H1 (cell line): ENCODE measurements around the gene SHANK1. TPM values are rescaled to one million over a fixed set of nuclear protein-coding genes. Genes with fewer than 3 reads are reported as not detected.

Experiments used
- CTCF ChIA-PET: fragments of 300-600 bp; sonication (Branson Sonifier 250); formaldehyde crosslinking; loops from one replicate; lab custom pipeline; 2021; ENCODE audit not compliant: partially characterized antibody; lab: Charles Lee
- POLR2A ChIA-PET: fragments of 300-600 bp; sonication (Branson Sonifier 250); formaldehyde crosslinking; loops from one replicate; lab custom pipeline; 2021; ENCODE audit warnings: inconsistent platforms; ENCODE audit not compliant: partially characterized antibody; lab: Charles Lee
- DNase-seq, 2 experiments: peaks; one replicate each; pipeline versions ENCODE4 v3.0.0 to v3.0.0-alpha.2; 2010 to 2022; ENCODE audit warnings: low spot score in 2 of 2, low read depth in 1 of 2, mixed read lengths in 1 of 2
- FAIRE-seq: peaks from 2 replicates; lab custom pipeline; 2011; peaks lifted over from hg19 to GRCh38; lab: Jason Lieb, UNC
- H2AFZ ChIP-seq: 2 replicates; pipeline ENCODE4 v1.8.1; 2012; ENCODE audit warnings: low read length, inconsistent platforms
- H2AK5ac ChIP-seq: 2 replicates; pipeline ENCODE4 v1.6.1; 2013; ENCODE audit warnings: low read depth, low read length
- H2BK120ac ChIP-seq: replicated peaks from 2 replicates; pipeline ENCODE3; 2013; ENCODE audit warnings: low read depth, low read length, inconsistent platforms
- H2BK12ac ChIP-seq: 2 replicates; pipeline ENCODE4 v1.6.1; 2013; ENCODE audit warnings: low read depth, low read length
- H2BK15ac ChIP-seq: 2 replicates; pipeline ENCODE4 v1.6.1; 2013; ENCODE audit warnings: low read length
- H2BK20ac ChIP-seq: 2 replicates; pipeline ENCODE4 v1.6.1; 2013; ENCODE audit warnings: low read length
- H2BK5ac ChIP-seq: 2 replicates; pipeline ENCODE4 v1.6.1; 2013; ENCODE audit warnings: low read depth, low read length
- H3K14ac ChIP-seq: 2 replicates; pipeline ENCODE4 v1.6.1; 2013; ENCODE audit warnings: inconsistent platforms; ENCODE audit not compliant: insufficient read length
- H3K18ac ChIP-seq: 2 replicates; pipeline ENCODE4 v1.6.1; 2013; ENCODE audit warnings: low read length; ENCODE audit errors: extremely low read depth
- H3K23ac ChIP-seq: 2 replicates; pipeline ENCODE4 v1.6.1; 2013; ENCODE audit warnings: inconsistent platforms; ENCODE audit not compliant: insufficient read length
- H3K23me2 ChIP-seq: 2 replicates; pipeline ENCODE4 v1.6.1; 2013; ENCODE audit warnings: low read depth, low read length
- H3K27ac ChIP-seq: 2 replicates; pipeline ENCODE4 v1.6.1; 2011; ENCODE audit warnings: low read depth, low read length, inconsistent platforms
- H3K27me3 ChIP-seq, 4 experiments: replicated peaks in 1 of 4; 1 replicate in 1 of 4; 2 replicates in 3 of 4; pipeline versions ENCODE4 v1.6.1 to v1.8.1; 2011 to 2013; ENCODE audit warnings: low read length in 3 of 4, mild to moderate bottlenecking in 3 of 4, inconsistent platforms in 2 of 4, mixed read lengths in 2 of 4, moderate library complexity in 1 of 4; ENCODE audit not compliant: control insufficient read depth in 3 of 4, insufficient read depth in 3 of 4; ENCODE audit errors: extremely low read depth in 1 of 4
- H3K36me3 ChIP-seq, 4 experiments: 2 replicates each; pipeline versions ENCODE4 v1.6.1 to v1.8.1; 2011 to 2013; ENCODE audit warnings: mild to moderate bottlenecking in 4 of 4, low read length in 3 of 4, moderate library complexity in 2 of 4, control low read depth in 1 of 4, inconsistent platforms in 1 of 4; ENCODE audit not compliant: insufficient read depth in 4 of 4, control insufficient read depth in 2 of 4
- H3K4ac ChIP-seq: replicated peaks from 2 replicates; pipeline ENCODE3; 2013; ENCODE audit warnings: low read length, low read depth, mixed read lengths, inconsistent platforms; ENCODE audit not compliant: insufficient read length
- H3K4me1 ChIP-seq, 4 experiments: replicated peaks in 1 of 4; 1 replicate in 1 of 4; 2 replicates in 3 of 4; pipeline versions ENCODE4 v1.6.1 to v1.8.1; 2011 to 2013; ENCODE audit warnings: low read length in 3 of 4, inconsistent platforms in 2 of 4, mixed read lengths in 1 of 4; ENCODE audit not compliant: insufficient read depth in 4 of 4, control insufficient read depth in 3 of 4
- H3K4me2 ChIP-seq, 2 experiments: 2 replicates each; pipeline versions ENCODE4 v1.6.1 to v1.8.1; 2011 to 2013; ENCODE audit warnings: low read depth in 2 of 2, low read length in 2 of 2, control low read depth in 1 of 2, inconsistent platforms in 1 of 2, mild to moderate bottlenecking in 1 of 2; ENCODE audit not compliant: insufficient read depth in 1 of 2
- H3K4me3 ChIP-seq, 4 experiments: fragments of 200-600, 300-600 bp in 1 of 4; sonication (generic), shearing (Covaris generic), sonication (Bioruptor Twin) in 1 of 4; 2 replicates each; pipeline versions ENCODE4 v1.5.1 to v1.8.1; 2011 to 2016; ENCODE audit warnings: low read length in 4 of 4, low read depth in 3 of 4, control low read depth in 2 of 4, inconsistent platforms in 2 of 4, mild to moderate bottlenecking in 2 of 4, mixed read lengths in 1 of 4, moderate library complexity in 1 of 4; ENCODE audit not compliant: insufficient read depth in 2 of 4; ENCODE audit errors: extremely low read depth in 1 of 4
- H3K56ac ChIP-seq: replicated peaks from 2 replicates; pipeline ENCODE3; 2013; ENCODE audit warnings: low read depth, mild to moderate bottlenecking, mixed read lengths, low read length, inconsistent platforms; ENCODE audit not compliant: insufficient read length
- H3K79me1 ChIP-seq: 2 replicates; pipeline ENCODE4 v1.6.1; 2013; ENCODE audit warnings: low read depth, low read length, control low read depth
- H3K79me2 ChIP-seq, 2 experiments: 2 replicates each; pipeline versions ENCODE4 v1.6.1 to v1.8.1; 2012 to 2013; ENCODE audit warnings: low read length in 2 of 2, mild to moderate bottlenecking in 2 of 2, inconsistent platforms in 1 of 2; ENCODE audit not compliant: insufficient read depth in 2 of 2, control insufficient read depth in 1 of 2
- H3K9ac ChIP-seq, 4 experiments: replicated peaks in 1 of 4; 1 replicate in 1 of 4; 2 replicates in 3 of 4; pipeline versions ENCODE4 v1.6.1 to v1.8.1; 2011 to 2013; ENCODE audit warnings: low read depth in 3 of 4, low read length in 3 of 4, control low read depth in 2 of 4, mild to moderate bottlenecking in 2 of 4, moderate library complexity in 2 of 4, inconsistent platforms in 1 of 4; ENCODE audit errors: extremely low read depth in 1 of 4
- H3K9me3 ChIP-seq, 2 experiments: 2 replicates each; pipeline versions ENCODE4 v1.6.1 to v1.8.1; 2012 to 2013; ENCODE audit warnings: mild to moderate bottlenecking in 2 of 2, moderate library complexity in 2 of 2, control low read depth in 1 of 2, inconsistent platforms in 1 of 2, low read depth in 1 of 2, low read length in 1 of 2, mixed read lengths in 1 of 2; ENCODE audit not compliant: insufficient read depth in 2 of 2
- H4K20me1 ChIP-seq, 2 experiments: replicated peaks in 1 of 2; 2 replicates each; pipeline versions ENCODE3 to v1.8.1; 2011 to 2013; ENCODE audit warnings: inconsistent platforms in 2 of 2, low read length in 2 of 2, mild to moderate bottlenecking in 1 of 2; ENCODE audit not compliant: insufficient read depth in 2 of 2, control insufficient read depth in 1 of 2
- H4K5ac ChIP-seq: 2 replicates; pipeline ENCODE4 v1.6.1; 2013; ENCODE audit warnings: low read length, low read depth, mixed read lengths, inconsistent platforms; ENCODE audit not compliant: insufficient read length
- H4K8ac ChIP-seq: 2 replicates; pipeline ENCODE4 v1.8.0; 2013; ENCODE audit warnings: mild to moderate bottlenecking, moderate library complexity, low read length, inconsistent platforms; ENCODE audit not compliant: insufficient read depth; ENCODE audit errors: extremely low read depth
- H4K91ac ChIP-seq: replicated peaks from 2 replicates; pipeline ENCODE3; 2013; ENCODE audit warnings: low read length, mixed read lengths, inconsistent platforms; ENCODE audit not compliant: insufficient read length
- HDAC6 ChIP-seq: IDR thresholded peaks from one replicate; pipeline ENCODE4 v1.7.1; 2012; ENCODE audit warnings: low read depth, mild to moderate bottlenecking, inconsistent platforms, low read length, moderate library complexity
- NANOG ChIP-seq: IDR thresholded peaks from 2 replicates; pipeline ENCODE4 v1.6.1; 2011; ENCODE audit warnings: low read length, low read depth, mild to moderate bottlenecking, inconsistent platforms; ENCODE audit not compliant: insufficient read depth, poor library complexity, severe bottlenecking
- RXRA ChIP-seq: IDR thresholded peaks from 2 replicates; pipeline ENCODE4 v1.6.1; 2011; ENCODE audit warnings: low read depth, mild to moderate bottlenecking, low read length, moderate library complexity; ENCODE audit not compliant: insufficient read depth
- SIX5 ChIP-seq: IDR thresholded peaks from 2 replicates; pipeline ENCODE4 v1.6.1; 2011; ENCODE audit warnings: mild to moderate bottlenecking, low read depth, low read length
- SP4 ChIP-seq: IDR thresholded peaks from 2 replicates; pipeline ENCODE4 v1.6.1; 2012; ENCODE audit warnings: low read length, inconsistent platforms
- YY1 ChIP-seq: IDR thresholded peaks from 2 replicates; pipeline ENCODE4 v1.6.1; 2011; ENCODE audit warnings: low read depth, mild to moderate bottlenecking, low read length
- WGBS, 2 experiments: shearing (Covaris generic) in 1 of 2; methylation state at CpG; one replicate each; pipeline versions ENCODE4 v1.1.6 to v1.1.7; 2013 to 2015; ENCODE audit warnings: low lambda C conversion rate in 2 of 2, mixed read lengths in 2 of 2, inconsistent platforms in 1 of 2, low coverage in 1 of 2, missing lambda C conversion rate in 1 of 2; ENCODE audit not compliant: insufficient replicate concordance in 2 of 2, insufficient coverage in 1 of 2, insufficient read length in 1 of 2; ENCODE audit errors: extremely low coverage in 1 of 2, missing lambda C conversion rate in 1 of 2; 5-methylcytosine and 5-hydroxymethylcytosine counted together
- polyA plus RNA-seq, 7 experiments: library from polyadenylated mRNA; depleted of rRNA in 3 of 7; stranded (reverse) in 5 of 7; unstranded in 2 of 7; fragments of >200 nt in 5 of 7; fragments of 200-250 nt in 2 of 7; gene quantifications; 1 replicate in 5 of 7; 2 replicates in 1 of 7; 4 replicates in 1 of 7; pipeline versions ENCODE4 v1.2.1 to v1.2.3, GENCODE V29; 2011 to 2013; ENCODE audit warnings: missing spikeins in 2 of 7, mixed read lengths in 2 of 7
- total RNA-seq: library from RNA; stranded (reverse); fragmentation: NEBNext Ultra II Directional; extraction: Animal tissue kit (Norgen Biotek cat#: 25700); gene quantifications from 2 replicates; pipeline ENCODE4 v1.2.1, GENCODE V29; 2021

Gene SHANK1
- total and polyA plus RNA-seq, 2 of the 8 experiments (the other 6 are each of a cell fraction or from before 2014, with no cell fraction given): 1.1 to 3.7 TPM

DNA sequence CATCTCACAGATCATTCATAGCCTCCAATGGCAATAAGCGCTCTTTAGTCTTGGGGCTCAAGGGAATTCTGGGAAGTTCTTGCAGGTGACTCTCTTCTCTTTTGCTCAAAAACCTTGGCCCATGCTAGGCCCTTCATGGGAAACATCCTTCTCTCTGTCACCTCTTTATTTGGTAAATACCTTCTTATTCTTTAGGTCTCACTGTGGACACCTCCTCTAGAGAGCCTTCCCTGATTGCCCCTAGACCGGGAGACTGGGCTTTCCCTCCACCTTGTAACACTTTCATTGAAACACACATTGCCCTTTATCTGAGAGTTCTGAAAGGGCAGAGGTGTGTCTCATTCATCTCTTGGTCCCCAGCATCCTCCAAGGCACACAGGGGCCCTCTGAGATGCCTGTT, 68.4 kb downstream of the SHANK1 start:
- Histone ChIP-seq H3K18ac (no peak overlapping the region), H3K23ac (no peak overlapping the region), H3K4ac (no peak overlapping the region), H3K36me3 (no peaks in the 10 kb centered on the region), H4K20me1 (no peaks in the 10 kb centered on the region), H2BK5ac (no peak overlapping the region), H2BK15ac (no peak overlapping the region), H2BK20ac (no peak overlapping the region), H3K27me3 (peaks cover 0 to 2% (median 1%) of the 10 kb centered on the region in 4 experiments; a peak in 4 of 7 replicates), H4K8ac (no peak overlapping the region), H3K14ac (no peak overlapping the region), H4K5ac (no peak overlapping the region), H2BK120ac (no peak overlapping the region), H3K4me2 (no peak overlapping the region), H2AFZ (no peak overlapping the region), H3K56ac (no peak overlapping the region), H3K4me3 (no peak overlapping the region), H2AK5ac (no peak overlapping the region), H3K27ac (no peak overlapping the region), H4K91ac (no peak overlapping the region), H3K79me2 (no peaks in the 10 kb centered on the region), H3K4me1 (peaks cover 0 to 10% (median 5%) of the 10 kb centered on the region in 4 experiments; a peak in 6 of 7 replicates), H3K9me3 (no peaks in the 10 kb centered on the region), H3K9ac (no peak overlapping the region), H2BK12ac (no peak overlapping the region), H3K23me2 (peaks cover 4% of the 10 kb centered on the region; the same call in 1 of the 2 replicates), H3K79me1 (no peaks in the 10 kb centered on the region)
- ChIA-PET CTCF (interaction anchor here (0.8 kb wide), 1 partner anchor 271 kb away, joined by 3 read pairs; no protein-coding TSS in a partner anchor), POLR2A (interaction anchor here (0.7 kb wide), 1 partner anchor 12 kb away, joined by 3 read pairs; no protein-coding TSS in a partner anchor)
- DNase-seq (no peak), FAIRE-seq (no peak)
- 77% methylated on average over 2 of the region's 2 CpGs; no CpG with 5 or more reads in 1 of the 2 experiments for WGBS, 2 experiments
- TF ChIP-seq HDAC6: no peak
- TF ChIP-seq SP4: no peak
- TF ChIP-seq SIX5: no peak
- TF ChIP-seq NANOG: no peak
- no peak for TF ChIP-seq YY1
- no peak for TF ChIP-seq RXRA
